ENCODE measurements around the gene ABL1. TPM values are rescaled to one million over a fixed set of nuclear protein-coding genes. Genes with fewer than 3 reads are reported as not detected.

Gene ABL1
- total RNA-seq, 1 experiment from 2014 or later = 9.9 TPM

- H3K9me2 ChIP-seq (replicated peaks; ENCODE audit: insufficient read depth, low read length) = no peaks in the 10 kb centered on the region
- DNase-seq = no peak
- H3K4me1 ChIP-seq (ENCODE audit: low read length) = no peaks in the 10 kb centered on the region
- H3K36me3 ChIP-seq (ENCODE audit: insufficient read depth, low read length) = no peaks in the 10 kb centered on the region
- H3K9me3 ChIP-seq (ENCODE audit: low read length) = no peaks in the 10 kb centered on the region
- H3K4me3 ChIP-seq (ENCODE audit: low read length) = no peak overlapping the region
- H3K27me3 ChIP-seq (ENCODE audit: low read length) = no peaks in the 10 kb centered on the region
- H3K79me2 ChIP-seq (ENCODE audit: low read length) = no peaks in the 10 kb centered on the region
- no peak overlapping the region for H3K27ac ChIP-seq (ENCODE audit: low read length)
- no peaks in the 10 kb centered on the region for H4K20me1 ChIP-seq (ENCODE audit: insufficient read depth, low read depth, low read length)
- no peak overlapping the region for H2AFZ ChIP-seq (ENCODE audit: low read length)
- H3K9ac ChIP-seq (ENCODE audit: low read length) = no peak overlapping the region
- H3K4me2 ChIP-seq (ENCODE audit: low read depth, low read length, poor library complexity, severe bottlenecking) = no peak overlapping the region
Observed at GRCh38 chr9:130902204-130903185, 67.4 kb downstream of the ABL1 start.

- no peak overlapping the region for H3K4me2 ChIP-seq (ENCODE audit: low read depth, low read length, poor library complexity, severe bottlenecking)
- H3K9me3 ChIP-seq (ENCODE audit: low read length) = no peaks in the 10 kb centered on the region
- no peaks in the 10 kb centered on the region for H3K27me3 ChIP-seq (ENCODE audit: low read length)
- H3K4me3 ChIP-seq (ENCODE audit: low read length) = no peak overlapping the region
- H2AFZ ChIP-seq (ENCODE audit: low read length) = no peak overlapping the region
- H3K9ac ChIP-seq (ENCODE audit: low read length) = no peak overlapping the region
- H3K9me2 ChIP-seq (replicated peaks; ENCODE audit: insufficient read depth, low read length) = no peaks in the 10 kb centered on the region
- H3K36me3 ChIP-seq (ENCODE audit: insufficient read depth, low read length) = no peaks in the 10 kb centered on the region
- no peak for DNase-seq
- H4K20me1 ChIP-seq (ENCODE audit: insufficient read depth, low read depth, low read length) = no peaks in the 10 kb centered on the region
- no peak overlapping the region for H3K27ac ChIP-seq (ENCODE audit: low read length)
- no peaks in the 10 kb centered on the region for H3K4me1 ChIP-seq (ENCODE audit: low read length)
- H3K79me2 ChIP-seq (ENCODE audit: low read length) = no peaks in the 10 kb centered on the region
Observed at GRCh38 chr9:130903194-130904069, 68.4 kb downstream of the ABL1 start.

- no peaks in the 10 kb centered on the region for H3K36me3 ChIP-seq (ENCODE audit: insufficient read depth, low read length)
- H3K4me3 ChIP-seq (ENCODE audit: low read length) = no peak overlapping the region
- no peak overlapping the region for H3K27ac ChIP-seq (ENCODE audit: low read length)
- H3K9me2 ChIP-seq (replicated peaks; ENCODE audit: insufficient read depth, low read length) = no peaks in the 10 kb centered on the region
- DNase-seq = no peak
- H4K20me1 ChIP-seq (ENCODE audit: insufficient read depth, low read depth, low read length) = no peaks in the 10 kb centered on the region
- no peaks in the 10 kb centered on the region for H3K79me2 ChIP-seq (ENCODE audit: low read length)
- no peak overlapping the region for H3K9ac ChIP-seq (ENCODE audit: low read length)
- H3K27me3 ChIP-seq (ENCODE audit: low read length) = no peaks in the 10 kb centered on the region
- H3K9me3 ChIP-seq (ENCODE audit: low read length) = no peaks in the 10 kb centered on the region
- H2AFZ ChIP-seq (ENCODE audit: low read length) = no peak overlapping the region
- H3K4me2 ChIP-seq (ENCODE audit: low read depth, low read length, poor library complexity, severe bottlenecking) = no peak overlapping the region
- H3K4me1 ChIP-seq (ENCODE audit: low read length) = no peaks in the 10 kb centered on the region
Observed at GRCh38 chr9:130904070-130905044, 69.3 kb downstream of the ABL1 start.

GRCh38 chr9:130905125-130905901, 70.3 kb downstream of the ABL1 start:
- no peak overlapping the region for H3K4me2 ChIP-seq (ENCODE audit: low read depth, low read length, poor library complexity, severe bottlenecking)
- no peaks in the 10 kb centered on the region for H3K36me3 ChIP-seq (ENCODE audit: insufficient read depth, low read length)
- no peaks in the 10 kb centered on the region for H3K9me3 ChIP-seq (ENCODE audit: low read length)
- H3K79me2 ChIP-seq (ENCODE audit: low read length) = no peaks in the 10 kb centered on the region
- H2AFZ ChIP-seq (ENCODE audit: low read length) = no peak overlapping the region
- no peak for DNase-seq
- no peaks in the 10 kb centered on the region for H4K20me1 ChIP-seq (ENCODE audit: insufficient read depth, low read depth, low read length)
- H3K4me3 ChIP-seq (ENCODE audit: low read length) = no peak overlapping the region
- no peak overlapping the region for H3K9ac ChIP-seq (ENCODE audit: low read length)
- H3K27ac ChIP-seq (ENCODE audit: low read length) = no peak overlapping the region
- no peaks in the 10 kb centered on the region for H3K27me3 ChIP-seq (ENCODE audit: low read length)
- H3K9me2 ChIP-seq (replicated peaks; ENCODE audit: insufficient read depth, low read length) = no peaks in the 10 kb centered on the region
- no peaks in the 10 kb centered on the region for H3K4me1 ChIP-seq (ENCODE audit: low read length)

DNA sequence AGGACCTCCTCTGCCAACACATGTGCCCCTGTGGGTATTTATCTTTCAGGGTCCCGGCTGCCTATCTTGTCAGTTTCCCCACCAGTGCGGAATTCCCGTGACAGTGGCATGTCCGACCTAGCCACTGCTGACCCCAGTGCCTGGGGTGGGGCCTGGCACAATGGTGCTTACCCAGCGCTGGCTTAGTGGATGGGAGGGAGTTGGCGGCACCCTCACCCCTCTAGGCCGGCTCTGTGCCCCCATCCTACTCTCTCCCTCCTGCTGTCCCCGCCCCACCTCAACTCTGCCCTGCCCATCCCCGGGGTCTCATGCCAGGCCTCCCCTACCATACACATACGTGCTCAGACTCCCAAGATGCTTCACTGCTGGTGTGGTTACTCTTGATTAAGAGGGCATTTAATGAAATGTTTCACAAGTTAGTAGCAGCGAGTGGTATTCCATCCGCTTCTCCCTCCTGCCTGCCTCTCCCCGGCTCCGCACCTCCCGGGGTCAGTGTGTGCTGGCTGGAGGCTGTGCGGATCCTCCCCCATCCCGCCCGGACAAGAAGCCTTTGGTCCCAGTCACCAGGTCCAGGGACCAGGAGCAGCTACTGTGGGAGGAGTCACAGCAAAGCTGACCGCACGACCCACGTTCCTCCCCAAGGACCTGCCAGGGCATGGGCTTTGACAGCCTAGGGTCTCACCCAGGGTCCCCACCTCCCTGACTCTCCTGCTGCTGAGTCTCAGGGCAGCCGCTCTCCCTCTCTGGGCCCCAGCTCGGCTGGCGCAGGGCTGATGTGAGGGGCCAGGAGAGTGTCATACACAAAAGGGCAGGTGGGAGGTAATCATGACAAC, 71.1 kb downstream of the ABL1 start:
- Histone ChIP-seq H3K9ac (ENCODE audit: low read length) (no peak overlapping the region), H3K9me3 (ENCODE audit: low read length) (no peaks in the 10 kb centered on the region), H3K9me2 (replicated peaks; ENCODE audit: insufficient read depth, low read length) (no peaks in the 10 kb centered on the region), H3K27ac (ENCODE audit: low read length) (no peak overlapping the region), H3K79me2 (ENCODE audit: low read length) (no peaks in the 10 kb centered on the region), H3K4me2 (ENCODE audit: low read depth, low read length, poor library complexity, severe bottlenecking) (no peak overlapping the region), H3K27me3 (ENCODE audit: low read length) (no peaks in the 10 kb centered on the region), H3K36me3 (ENCODE audit: insufficient read depth, low read length) (no peaks in the 10 kb centered on the region), H2AFZ (ENCODE audit: low read length) (no peak overlapping the region), H3K4me3 (ENCODE audit: low read length) (no peak overlapping the region), H4K20me1 (ENCODE audit: insufficient read depth, low read depth, low read length) (no peaks in the 10 kb centered on the region), H3K4me1 (ENCODE audit: low read length) (no peaks in the 10 kb centered on the region)
- DNase-seq = no peak

DNA sequence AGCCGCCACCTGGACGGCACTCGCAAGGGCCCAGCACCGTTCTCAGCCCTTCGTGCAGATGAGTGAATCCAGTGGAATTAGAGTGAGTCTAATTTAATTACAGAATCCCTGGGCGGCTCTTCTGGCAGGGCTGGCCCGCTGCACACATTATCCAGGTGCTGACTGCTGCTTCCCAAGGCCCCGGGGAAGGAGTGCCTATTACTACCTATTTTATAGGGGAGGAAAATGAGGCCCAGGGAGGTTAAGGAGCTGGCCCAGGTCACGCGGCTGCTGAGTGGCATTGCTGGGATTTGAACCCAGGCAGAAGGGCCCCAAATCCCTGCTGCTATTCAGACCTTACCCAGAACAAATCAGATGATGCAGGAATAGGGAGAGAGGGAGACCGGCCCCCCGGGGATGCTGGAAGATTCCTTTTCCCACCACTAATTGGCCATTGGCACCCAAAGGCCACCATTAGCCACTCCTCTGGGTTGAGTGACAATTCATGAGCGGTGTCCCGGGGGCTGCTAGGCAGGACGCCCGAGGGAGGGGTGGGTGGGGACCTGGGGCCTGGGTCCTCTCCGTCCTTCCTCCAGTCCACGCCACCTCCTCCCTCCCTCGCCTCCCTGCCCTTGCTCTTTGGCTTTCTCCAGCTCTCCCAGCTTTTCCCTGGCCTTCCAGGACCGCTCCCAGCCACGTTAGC, 71.8 kb downstream of the ABL1 start:
- Histone ChIP-seq H3K4me1 (ENCODE audit: low read length) (no peaks in the 10 kb centered on the region), H3K4me2 (ENCODE audit: low read depth, low read length, poor library complexity, severe bottlenecking) (no peak overlapping the region), H3K9ac (ENCODE audit: low read length) (no peak overlapping the region), H3K27ac (ENCODE audit: low read length) (no peak overlapping the region), H3K27me3 (ENCODE audit: low read length) (no peaks in the 10 kb centered on the region), H3K9me3 (ENCODE audit: low read length) (no peaks in the 10 kb centered on the region), H3K4me3 (ENCODE audit: low read length) (no peak overlapping the region), H4K20me1 (ENCODE audit: insufficient read depth, low read depth, low read length) (no peaks in the 10 kb centered on the region), H3K9me2 (replicated peaks; ENCODE audit: insufficient read depth, low read length) (no peaks in the 10 kb centered on the region), H2AFZ (ENCODE audit: low read length) (no peak overlapping the region), H3K36me3 (ENCODE audit: insufficient read depth, low read length) (no peaks in the 10 kb centered on the region), H3K79me2 (ENCODE audit: low read length) (no peaks in the 10 kb centered on the region)
- DNase-seq = no peak
